Activated CD8-positive, alpha-beta memory T cell treated with anti-CD3 and anti-CD28 coated beads for 36 hours (primary cell): ENCODE measurements around the gene CDKN1A. TPM values are rescaled to one million over a fixed set of nuclear protein-coding genes. Genes with fewer than 3 reads are reported as not detected.
"Not testable (repeated sequence)": the region's sequence is repeated elsewhere in the genome, so short reads cannot be mapped to it uniquely, and the experiment has no call there.

Experiments
- CTCF ChIA-PET: fragments of 350-600 bp; sonication (Branson Sonifier 250); formaldehyde crosslinking; loops from one replicate; lab custom pipeline; 2021; ENCODE audit warnings: antibody characterized with exemption; lab: Charles Lee
- POLR2A ChIA-PET: fragments of 350-600 bp; sonication (Branson Sonifier 250); formaldehyde crosslinking; loops from one replicate; lab custom pipeline; 2021; ENCODE audit warnings: antibody characterized with exemption; lab: Charles Lee
- total RNA-seq, 2 experiments: library from RNA; stranded (reverse); gene quantifications; one replicate each; pipeline ENCODE4 v1.2.3, GENCODE V29; 2021

The CDKN1A gene
- total RNA-seq, 2 experiments from 2014 or later: 39.6 to 43.8 TPM

GRCh38 chr6:36703081-36703606 is 24.6 kb downstream of the CDKN1A start:
- CTCF ChIA-PET: interaction anchor here (0.6 kb wide), 2 partner anchors 19 to 234 kb away, joined by 3 read pairs; no protein-coding TSS in a partner anchor
- POLR2A ChIA-PET: no interaction called here

GRCh38 chr6:36703982-36704381 is 25.5 kb downstream of the CDKN1A start:
- POLR2A ChIA-PET: no interaction called here
- CTCF ChIA-PET: interaction anchor here (0.6 kb wide), 1 partner anchor 18 kb away, joined by 3 read pairs; no protein-coding TSS in a partner anchor

- POLR2A ChIA-PET, CTCF ChIA-PET: not testable (repeated sequence)
These were observed 26.6 kb downstream of the CDKN1A start for GRCh38 chr6:36704961-36705577.

- CTCF ChIA-PET: interaction anchor here (1.1 to 1.8 kb wide), 2 partner anchors 49 to 53 kb away, joined by 5 to 7 read pairs; no protein-coding TSS in a partner anchor
- POLR2A ChIA-PET: interaction anchor here (0.5 to 0.7 kb wide), 2 partner anchors 11 to 96 kb away, joined by 3 read pairs; no protein-coding TSS in a partner anchor
These were observed 27.8 kb downstream of the CDKN1A start for GRCh38 chr6:36706339-36706738.

- POLR2A ChIA-PET: no interaction called here
- CTCF ChIA-PET: interaction anchor here (0.7 to 0.9 kb wide), 2 partner anchors 43 to 96 kb away, joined by 3 to 7 read pairs; no protein-coding TSS in a partner anchor
These were observed 34.3 kb downstream of the CDKN1A start for GRCh38 chr6:36712816-36713215.

- POLR2A ChIA-PET: no interaction called here
- CTCF ChIA-PET: interaction anchor here (0.6 to 0.9 kb wide), 2 partner anchors 42 to 99 kb away, joined by 3 read pairs; no protein-coding TSS in a partner anchor
These were observed 35.3 kb downstream of the CDKN1A start for GRCh38 chr6:36713846-36714245.

- ChIA-PET POLR2A (no interaction called here), CTCF (no interaction called here)
These were observed 36.0 kb downstream of the CDKN1A start for GRCh38 chr6:36714511-36714910.

GRCh38 chr6:36715469-36715868 is 37.0 kb downstream of the CDKN1A start:
- ChIA-PET CTCF (no interaction called here), POLR2A (no interaction called here)

GRCh38 chr6:36716476-36717093 is 38.1 kb downstream of the CDKN1A start:
- POLR2A ChIA-PET: interaction anchor here (0.5 kb wide), 1 partner anchor 11 kb away, joined by 3 read pairs; no protein-coding TSS in a partner anchor
- CTCF ChIA-PET: no interaction called here

GRCh38 chr6:36717231-36717825 is 38.8 kb downstream of the CDKN1A start:
- POLR2A ChIA-PET: interaction anchor here (0.5 kb wide), 1 partner anchor 11 kb away, joined by 3 read pairs; no protein-coding TSS in a partner anchor

GRCh38 chr6:36717871-36718540 is 39.5 kb downstream of the CDKN1A start:
- CTCF ChIA-PET: interaction anchor here (0.8 kb wide), 1 partner anchor 103 kb away, joined by 5 read pairs; no protein-coding TSS in a partner anchor
- POLR2A ChIA-PET: no interaction called here

More at GRCh38 chr6:36717231-36717825, 38.8 kb downstream of the CDKN1A start:
- CTCF ChIA-PET: no interaction called here

- CTCF ChIA-PET: interaction anchor here (0.8 kb wide), 1 partner anchor 104 kb away, joined by 5 read pairs; no protein-coding TSS in a partner anchor
These were observed 40.0 kb downstream of the CDKN1A start for GRCh38 chr6:36718560-36718959.

GRCh38 chr6:36719126-36719525 is 40.6 kb downstream of the CDKN1A start:
- CTCF ChIA-PET: no interaction called here
- POLR2A ChIA-PET: no interaction called here

More at GRCh38 chr6:36718560-36718959, 40.0 kb downstream of the CDKN1A start:
- POLR2A ChIA-PET: no interaction called here

GRCh38 chr6:36720251-36721141 is 42.0 kb downstream of the CDKN1A start:
- POLR2A ChIA-PET: no interaction called here
- CTCF ChIA-PET: interaction anchor here (1.0 kb wide), 1 partner anchor 12 kb away, joined by 3 read pairs; no protein-coding TSS in a partner anchor

GRCh38 chr6:36721369-36722140 is 43.0 kb downstream of the CDKN1A start:
- CTCF ChIA-PET: interaction anchor here (1.0 kb wide), 2 partner anchors 13 to 18 kb away, joined by 3 read pairs; no protein-coding TSS in a partner anchor
- POLR2A ChIA-PET: no interaction called here

- POLR2A ChIA-PET: no interaction called here
These were observed 43.9 kb downstream of the CDKN1A start for GRCh38 chr6:36722365-36722764.

GRCh38 chr6:36722879-36723278 is 44.4 kb downstream of the CDKN1A start:
- CTCF ChIA-PET: interaction anchor here (0.7 to 1.7 kb wide), 4 partner anchors 12 to 97 kb away, joined by 3 to 5 read pairs (median 3); no protein-coding TSS in a partner anchor
- POLR2A ChIA-PET: no interaction called here

More at GRCh38 chr6:36722365-36722764, 43.9 kb downstream of the CDKN1A start:
- CTCF ChIA-PET: interaction anchor here (1.0 kb wide), 2 partner anchors 19 to 34 kb away, joined by 3 read pairs; no protein-coding TSS in a partner anchor
